Activated CD8-positive, alpha-beta memory T cell treated with anti-CD3 and anti-CD28 coated beads, Interleukin-2, amount 50 U/mL, for 24 hours (primary cell): Measurements from ENCODE around the gene LRRC39.
"Not testable (repeated sequence)": the region's sequence is repeated elsewhere in the genome, so short reads cannot be mapped to it uniquely, and the experiment has no call there.

ENCODE experiments used
- DNase-seq: peaks from one replicate; pipeline ENCODE4 v3.0.0-alpha.2; 2020; ENCODE audit errors: extremely low read depth

The LRRC39 gene

GRCh38 chr1:100178091-100178490 lies at the start of gene LRRC39:
Gene LRRC39 (minus strand): TSS chr1:100178256. CDS start chr1:100168516, 9,740 bp downstream.
- no peak for DNase-seq

GRCh38 chr1:100222428-100222827 lies 44.4 kb upstream of the LRRC39 start:
- DNase-seq: no peak

DNA sequence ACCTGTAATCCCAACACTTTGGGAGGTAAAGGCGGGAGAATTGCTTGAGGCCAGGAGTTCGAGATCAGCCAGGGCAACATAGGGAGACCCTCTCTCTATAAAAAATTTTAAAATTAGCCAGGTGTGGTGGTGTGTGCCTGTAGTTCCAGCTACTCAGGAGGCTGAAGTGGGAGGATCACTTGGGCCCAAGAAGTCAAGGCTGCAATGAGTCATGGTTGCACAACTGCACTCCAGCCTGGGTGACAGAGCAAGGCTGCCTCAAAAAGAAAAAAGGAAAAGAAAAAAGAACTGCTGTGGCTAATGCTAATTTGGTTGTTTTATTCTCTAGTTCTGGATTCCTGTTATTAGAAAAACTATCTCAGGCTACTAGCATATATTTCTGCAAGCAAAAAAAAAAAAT lies 41.8 kb upstream of the LRRC39 start:
- DNase-seq: no peak

DNA sequence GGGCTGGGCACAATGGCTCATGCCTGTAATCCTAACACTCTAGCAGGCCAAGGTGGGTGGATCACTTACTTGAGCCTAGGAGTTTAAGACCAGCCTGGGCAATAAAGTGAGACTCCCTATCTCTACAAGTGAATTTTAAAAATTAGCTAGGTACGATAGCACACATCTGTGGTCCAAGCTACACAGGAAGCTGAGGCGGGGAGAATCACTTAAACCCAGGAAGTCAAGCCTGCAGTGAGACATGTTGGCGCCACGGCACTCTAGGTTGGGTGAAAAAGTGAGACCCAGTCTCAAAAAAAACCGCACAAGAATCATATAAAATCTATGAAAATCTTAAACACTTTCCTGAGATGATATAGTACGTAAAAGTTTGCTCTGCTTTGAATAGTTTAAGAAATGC lies 41.4 kb upstream of the LRRC39 start:
- DNase-seq: no peak

- DNase-seq: no peak
These were observed 39.8 kb upstream of the LRRC39 start for GRCh38 chr1:100217834-100218233.

GRCh38 chr1:100215101-100215500 lies 37.0 kb upstream of the LRRC39 start:
- no peak for DNase-seq

DNA sequence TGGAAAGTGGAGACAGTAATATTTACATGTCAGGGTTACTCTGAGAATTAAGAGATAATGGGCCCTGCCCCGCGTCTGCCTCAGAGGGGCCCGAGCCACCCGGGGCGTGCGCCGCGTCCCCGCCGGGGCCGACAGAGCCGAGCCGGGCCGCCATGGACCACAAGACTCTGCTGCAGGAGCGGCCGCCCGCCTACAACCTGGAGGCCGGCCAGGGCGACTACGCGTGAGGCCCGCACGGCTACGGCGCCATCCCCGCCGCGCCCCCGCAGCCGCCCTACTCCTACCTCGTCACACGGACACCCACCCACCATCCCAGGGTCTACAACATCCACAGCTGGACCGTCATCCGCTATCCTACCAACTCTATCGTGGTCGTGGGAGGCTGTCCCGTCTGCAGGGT lies 35.1 kb upstream of the LRRC39 start:
- no peak for DNase-seq

DNA sequence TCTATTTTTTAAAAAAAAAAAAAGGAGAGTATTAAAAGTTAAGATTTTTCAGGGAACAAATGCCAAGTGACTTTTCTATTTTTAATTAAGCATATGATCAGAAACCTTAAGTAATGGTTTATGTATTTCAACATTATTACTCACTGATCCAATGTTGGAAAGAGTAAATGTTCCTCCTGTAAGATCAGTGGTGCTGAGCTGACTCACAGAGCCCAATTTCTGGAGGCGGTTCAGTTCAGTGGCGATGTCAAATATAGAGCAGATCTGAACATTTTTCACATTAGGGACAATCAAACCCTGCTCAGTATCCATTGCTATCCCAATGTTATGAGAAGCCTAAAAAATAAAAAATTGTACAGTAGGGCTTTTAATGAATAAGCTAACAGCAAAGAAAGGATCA lies 28.2 kb upstream of the LRRC39 start:
- no peak for DNase-seq

- DNase-seq: not testable (repeated sequence)
These were observed 27.5 kb upstream of the LRRC39 start for GRCh38 chr1:100205593-100205992.

DNA sequence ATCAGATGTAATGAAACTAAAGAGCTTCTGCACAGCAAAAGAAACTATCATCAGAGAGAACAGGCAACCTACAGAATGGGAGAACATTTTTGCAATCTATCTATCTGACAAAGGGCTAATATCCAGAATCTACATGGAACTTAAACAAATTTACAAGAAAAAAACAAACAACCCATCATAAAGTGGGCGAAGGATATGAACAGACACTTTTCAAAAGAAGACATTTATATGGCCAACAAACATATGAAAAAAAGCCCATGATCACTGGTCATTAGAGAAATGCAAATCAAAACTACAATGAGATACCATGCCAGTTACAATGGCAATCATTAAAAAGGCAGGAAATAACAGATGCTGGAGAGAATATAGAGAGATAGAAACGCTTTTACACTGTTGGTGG lies 27.0 kb upstream of the LRRC39 start:
- DNase-seq: not testable (repeated sequence)

- not testable (repeated sequence) for DNase-seq
These were observed 24.6 kb upstream of the LRRC39 start for GRCh38 chr1:100202703-100203102.

DNA sequence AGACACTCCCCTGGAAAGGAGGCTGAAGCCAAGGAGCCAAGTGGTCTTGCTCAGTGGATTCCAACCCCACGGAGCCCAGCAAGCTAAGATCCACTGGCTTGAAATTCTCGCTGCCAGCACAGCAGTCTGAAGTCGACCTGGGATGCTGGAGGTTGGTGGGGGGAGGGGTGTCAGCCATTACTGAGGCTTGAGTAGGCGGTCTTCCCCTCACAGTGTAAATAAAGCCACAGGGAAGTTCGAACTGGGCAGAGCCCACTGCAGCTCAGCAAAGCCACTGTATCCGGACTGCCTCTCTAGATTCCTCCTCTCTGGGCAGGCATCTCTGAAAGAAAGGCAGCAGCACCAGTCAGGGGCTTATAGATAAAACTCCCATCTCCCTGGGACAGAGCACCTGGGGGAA lies 22.0 kb upstream of the LRRC39 start:
- DNase-seq: not testable (repeated sequence)

DNA sequence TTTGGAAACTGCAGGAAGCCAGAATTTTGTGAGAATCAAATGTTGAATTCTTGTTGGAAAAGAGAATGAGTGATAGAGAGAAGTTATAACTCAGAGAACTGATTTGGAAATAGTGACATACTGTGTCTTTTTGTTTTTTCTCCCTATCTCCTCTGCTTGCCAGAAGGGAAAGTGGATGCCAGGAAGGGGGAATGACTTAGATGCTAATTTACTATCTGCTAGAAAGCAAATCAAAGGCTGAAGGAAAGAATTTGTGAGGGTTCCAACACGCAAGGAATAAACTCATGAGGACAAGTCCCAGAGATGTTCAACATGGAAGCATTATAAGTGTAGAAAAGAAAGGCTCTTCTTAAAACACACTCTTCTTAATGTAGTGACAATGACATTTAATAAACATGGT lies 20.5 kb upstream of the LRRC39 start:
- no peak for DNase-seq

DNA sequence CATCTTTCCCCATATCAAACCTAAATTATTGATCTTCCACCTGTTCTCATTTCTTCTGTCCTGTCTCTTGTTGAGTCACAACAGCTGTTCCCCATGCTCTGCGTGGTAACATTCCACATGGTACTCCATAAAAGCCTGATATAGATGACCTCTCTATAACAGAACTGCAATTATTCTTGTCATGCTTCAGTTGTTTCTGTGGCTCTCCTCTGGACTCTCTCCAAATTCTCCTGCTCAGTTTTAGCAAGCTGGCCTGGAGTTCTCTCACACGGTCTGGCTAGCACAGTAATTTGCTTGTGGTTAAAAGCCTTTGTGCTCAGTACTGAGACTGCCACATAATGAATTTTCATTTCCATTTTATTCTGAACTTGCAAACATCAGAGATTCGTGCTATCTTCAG lies 10.6 kb upstream of the LRRC39 start:
- no peak for DNase-seq

DNA sequence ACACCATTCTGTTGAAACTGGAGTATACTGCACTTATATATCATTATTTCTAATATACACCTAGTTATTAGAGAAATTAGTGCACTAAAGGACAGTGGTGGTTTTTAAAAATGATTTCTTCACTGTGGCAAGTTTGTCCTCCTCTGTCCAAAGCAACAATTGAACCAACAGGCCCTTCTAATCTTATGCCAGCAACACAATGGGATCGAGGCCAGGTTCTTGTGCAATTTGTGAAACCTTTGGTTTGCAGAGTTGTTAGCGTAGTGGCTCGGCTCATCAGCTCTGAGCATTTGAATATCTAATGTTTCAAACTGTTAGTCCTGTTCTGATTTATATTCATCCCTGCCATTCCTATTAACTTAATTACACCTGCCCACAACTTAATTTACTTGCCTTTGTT lies 9.9 kb upstream of the LRRC39 start:
- DNase-seq: no peak

DNA sequence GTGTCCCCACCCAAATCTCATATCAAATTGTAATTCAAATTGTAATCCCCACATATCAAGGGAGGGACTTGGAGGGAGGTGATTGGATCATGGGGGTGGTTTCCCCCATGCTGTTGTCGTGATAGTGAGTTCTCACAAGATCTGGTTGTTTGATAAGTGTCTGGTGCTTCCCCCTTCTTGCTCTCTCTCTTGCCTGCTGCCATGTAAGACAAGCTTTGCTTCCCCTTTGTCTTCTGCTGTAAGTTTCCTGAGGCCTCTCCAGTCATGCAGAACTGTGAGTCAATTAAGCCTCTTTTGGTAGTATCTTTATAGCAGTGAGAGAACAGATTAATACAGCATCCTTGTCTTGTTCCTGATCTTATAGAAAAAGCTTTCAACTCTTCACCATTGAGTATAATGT lies 6.5 kb upstream of the LRRC39 start:
- no peak for DNase-seq

- DNase-seq: no peak
These were observed 5.3 kb upstream of the LRRC39 start for GRCh38 chr1:100183370-100183769.

DNA sequence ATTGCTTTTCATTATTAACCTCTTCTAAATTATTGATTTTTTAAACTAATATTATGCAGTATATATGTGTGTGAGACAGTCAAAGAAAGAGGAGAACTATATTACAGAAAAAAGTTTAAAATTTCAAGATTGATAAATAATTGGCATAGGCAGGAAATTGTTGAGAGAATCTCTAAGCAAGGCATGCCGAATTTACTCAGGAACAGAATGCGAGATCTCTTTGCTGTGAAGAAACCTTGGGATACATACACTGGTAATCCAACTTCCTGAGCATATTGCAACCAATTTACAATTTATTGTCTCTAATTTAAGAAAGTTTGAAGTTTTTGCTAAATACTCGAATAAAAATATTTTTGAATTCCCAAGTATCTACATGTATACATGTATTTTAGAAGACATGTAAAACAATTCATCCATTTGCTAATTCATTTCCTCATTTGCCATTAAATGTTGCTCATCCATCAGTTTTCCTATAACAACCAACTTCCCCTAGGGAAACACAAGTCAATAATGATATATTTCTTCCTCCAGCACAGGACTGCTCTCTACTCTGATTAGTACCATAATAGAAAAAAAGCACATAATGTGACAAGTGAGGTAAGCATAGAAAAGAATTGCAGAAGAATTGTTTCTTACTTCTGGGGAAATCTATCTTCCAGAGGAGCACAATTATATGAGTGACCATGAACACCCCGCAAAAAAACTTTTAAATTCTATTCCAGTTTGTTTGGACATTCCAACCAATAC lies 588 bp downstream of the LRRC39 start:
- DNase-seq: no peak

GRCh38 chr1:100168051-100168450 lies 10.0 kb downstream of the LRRC39 start:
- no peak for DNase-seq

DNA sequence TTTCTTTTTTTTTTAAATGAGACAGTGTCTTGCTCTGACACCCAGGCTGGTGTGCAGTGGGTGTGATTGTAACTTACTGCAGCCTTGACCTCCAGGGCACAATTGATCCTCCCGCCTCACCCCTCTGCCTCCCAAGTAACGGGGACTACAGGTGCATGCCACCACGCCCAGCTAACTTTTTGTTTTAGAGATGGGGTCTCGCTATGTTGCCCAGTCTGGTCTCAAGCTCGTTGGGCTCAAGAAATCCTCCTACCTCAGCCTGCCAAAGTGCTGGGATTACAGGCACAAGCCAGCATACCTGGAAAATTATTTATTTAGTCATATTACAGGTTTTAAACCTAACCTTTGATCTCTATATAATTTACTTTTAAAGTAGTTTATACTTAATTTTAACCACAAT lies 13.4 kb downstream of the LRRC39 start:
- DNase-seq: no peak

DNA sequence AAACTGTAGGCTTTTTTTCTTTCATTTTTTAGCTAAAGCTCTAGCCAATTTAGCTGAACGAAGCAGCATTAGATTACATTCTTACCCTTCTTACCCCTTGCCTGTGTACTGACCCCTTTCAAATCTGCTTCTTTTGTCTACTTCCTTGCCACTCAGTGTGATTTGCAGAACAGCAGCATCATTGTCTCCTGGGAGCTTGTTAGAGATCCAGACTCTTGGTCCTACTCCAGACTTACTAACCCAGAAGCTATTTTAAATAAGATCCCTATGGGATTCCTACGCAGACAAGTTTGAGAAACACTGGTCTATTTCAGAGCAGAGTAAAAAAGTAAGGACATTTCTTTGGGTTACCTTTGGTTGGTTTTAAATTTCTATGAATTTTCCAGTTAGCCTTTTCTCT lies 13.8 kb downstream of the LRRC39 start:
- DNase-seq: no peak

- no peak for DNase-seq
These were observed 15.2 kb downstream of the LRRC39 start for GRCh38 chr1:100162881-100163280.

DNA sequence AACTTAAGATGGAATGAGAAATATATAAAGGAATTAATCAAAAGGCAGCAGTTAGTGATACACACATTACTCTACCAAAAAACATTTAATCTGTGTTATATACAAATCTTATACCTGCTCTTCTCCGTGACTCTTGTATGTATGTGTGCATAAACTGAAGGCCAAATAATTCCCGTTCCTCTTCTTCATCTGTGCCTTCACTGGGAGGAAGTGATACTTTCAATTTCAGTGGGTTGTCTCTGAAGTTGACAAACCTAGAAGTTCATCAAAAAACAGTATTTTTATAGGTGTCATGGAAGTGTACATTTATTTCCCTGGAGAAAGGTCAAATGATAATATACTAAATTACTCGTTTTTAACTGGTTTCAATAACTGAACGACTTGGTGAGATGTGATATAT lies 25.8 kb downstream of the LRRC39 start:
- DNase-seq: no peak

DNA sequence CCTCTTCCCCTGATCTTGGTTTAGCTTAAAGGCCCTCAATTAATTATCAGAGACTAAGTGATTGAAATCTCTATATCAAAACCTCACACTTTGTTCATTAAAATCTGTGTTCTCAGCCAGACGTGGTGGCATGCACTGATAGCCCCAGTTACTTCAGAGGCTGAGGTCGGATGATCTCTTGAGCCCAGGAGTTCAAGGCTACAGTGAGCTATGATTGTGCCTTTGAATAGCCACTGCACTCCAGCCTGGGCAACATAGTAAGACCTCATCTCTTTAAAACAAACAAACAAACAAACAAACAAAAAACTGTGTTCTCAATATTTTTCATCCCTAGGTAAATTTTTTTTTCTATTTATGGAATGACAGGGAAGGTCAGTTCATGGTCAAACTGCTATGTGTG lies 26.4 kb downstream of the LRRC39 start:
- DNase-seq: no peak
